Right lobe of liver (tissue), 6 donors: Measurements from ENCODE around the gene SAT2. TPM values are rescaled to one million over a fixed set of nuclear protein-coding genes. Genes with fewer than 3 reads are reported as not detected.

Experiments
- ATAC-seq, 4 donors: fragments of 200-7000 bp; cut with Tn5 transposase; one replicate each; pipeline ENCODE4 v1.9.1; 2020; ENCODE audit warnings: mild to moderate bottlenecking in 4 of 4, moderate library complexity in 4 of 4
- DNase-seq, 3 donors: peaks; one replicate each; pipeline ENCODE4 v3.0.0-alpha.2; 2020
- H3K27ac ChIP-seq, 3 donors: fragments of 200-600 bp; one replicate each; pipeline ENCODE4 v1.8.0; 2022
- H3K27me3 ChIP-seq, 2 donors: fragments of 200-600 bp; one replicate each; pipeline ENCODE4 v1.8.0; 2022
- H3K36me3 ChIP-seq, 4 donors: fragments of 200-600 bp; sonication (generic) in 1 of 4; one replicate each; pipeline versions ENCODE4 v1.5.1 to v1.8.0; 2017 to 2022; ENCODE audit warnings: control low read depth in 1 of 4
- H3K4me1 ChIP-seq, 4 donors: fragments of 200-600 bp; sonication (generic) in 1 of 4; one replicate each; pipeline versions ENCODE4 v1.5.1 to v1.8.0; 2017 to 2022; ENCODE audit warnings: control low read depth in 1 of 4
- H3K4me3 ChIP-seq, 3 donors: fragments of 200-600 bp; one replicate each; pipeline ENCODE4 v1.8.0; 2022
- H3K9me3 ChIP-seq, 4 donors: fragments of 200-600 bp; sonication (generic) in 1 of 4; one replicate each; pipeline versions ENCODE4 v1.5.1 to v1.8.0; 2017 to 2022; ENCODE audit warnings: control low read depth in 1 of 4
- POLR2A ChIP-seq: fragments of 450-650 bp; IDR thresholded peaks from one replicate; pipeline ENCODE4 v1.6.1; 2017; ENCODE audit warnings: antibody characterized with exemption, mild to moderate bottlenecking
- WGBS: methylation state at CpG from one replicate; pipeline ENCODE4 v1.1.6; 2018; ENCODE audit warnings: low coverage, low lambda C conversion rate; ENCODE audit not compliant: insufficient coverage; ENCODE audit errors: missing lambda C conversion rate; 5-methylcytosine and 5-hydroxymethylcytosine counted together
- intact Hi-C, 2 donors: fragments of 100-400 bp; cut with DNase I; formaldehyde crosslinking; loops; one replicate each; pipeline versions ENCODE4 v1.11.2 to v1.14.1; 2022
- total RNA-seq, 6 experiments: library from RNA; depleted of rRNA in 2 of 6; stranded (reverse); fragments of >200 nt in 2 of 6; fragmentation: NEBNext Ultra II Directional in 3 of 6; extraction: Animal tissue kit (Norgen Biotek cat#: 25700) in 3 of 6; gene quantifications; one replicate each; pipeline versions ENCODE4 v1.1.0 to v1.2.4, GENCODE V29; 2016 to 2023
- TF ChIP-seq, protein P1 (sequence below), 4 donors: fragments of 200-600 bp in 3 of 4; fragments of 450-650 bp in 1 of 4; IDR thresholded peaks; one replicate each; pipeline versions ENCODE4 v1.5.1 to v1.8.0; 2016 to 2022; ENCODE audit warnings: antibody characterized with exemption in 4 of 4, mild to moderate bottlenecking in 2 of 4
- donor health status: DM: no; HTN: yes; CAD: no.
- donor health status: DM: no; HTN: no; CAD: no.
- donor health status: DM: no; HTN: no; CAD: no.
- donor health status: DM: no; HTN: yes; CAD: no.
- donor health status: DM: no; HTN: yes; CAD: no.

Gene SAT2
- total RNA-seq, 6 experiments from 2014 or later: 99.3 to 187 (median 120) TPM

DNA sequence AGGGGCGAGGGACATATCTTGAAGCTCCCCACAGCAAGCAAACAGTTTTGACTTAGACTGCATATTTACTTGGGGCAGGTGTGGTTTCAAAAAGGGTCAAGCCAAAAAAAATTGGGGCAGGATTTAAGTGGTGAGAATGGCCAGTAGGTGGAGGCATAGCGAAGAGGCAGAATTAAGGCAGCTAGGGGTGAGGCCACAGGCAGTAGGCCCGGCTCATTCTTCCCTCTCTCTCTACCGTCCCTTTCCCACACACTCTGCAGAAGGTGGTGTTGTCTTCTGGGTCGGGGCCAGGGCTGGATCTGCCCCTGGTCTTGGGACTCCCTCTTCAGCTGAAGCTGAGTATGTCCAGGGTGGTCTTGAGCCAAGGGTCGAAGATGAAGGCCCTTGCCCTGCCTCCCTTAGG lies 4.9 kb upstream of the SAT2 start:
- intact Hi-C loops: loop anchor here (10.0 kb wide), 1 partner anchor 52 kb away; the partner anchor contains the start of genes TP53 (in 2 of the 2) and WRAP53 (in 2 of the 2)
- DNase-seq: peak in 2 of 3 donors; percentile 56 to 59
- 48% methylated on average over 6 of the region's 6 CpGs for WGBS

DNA sequence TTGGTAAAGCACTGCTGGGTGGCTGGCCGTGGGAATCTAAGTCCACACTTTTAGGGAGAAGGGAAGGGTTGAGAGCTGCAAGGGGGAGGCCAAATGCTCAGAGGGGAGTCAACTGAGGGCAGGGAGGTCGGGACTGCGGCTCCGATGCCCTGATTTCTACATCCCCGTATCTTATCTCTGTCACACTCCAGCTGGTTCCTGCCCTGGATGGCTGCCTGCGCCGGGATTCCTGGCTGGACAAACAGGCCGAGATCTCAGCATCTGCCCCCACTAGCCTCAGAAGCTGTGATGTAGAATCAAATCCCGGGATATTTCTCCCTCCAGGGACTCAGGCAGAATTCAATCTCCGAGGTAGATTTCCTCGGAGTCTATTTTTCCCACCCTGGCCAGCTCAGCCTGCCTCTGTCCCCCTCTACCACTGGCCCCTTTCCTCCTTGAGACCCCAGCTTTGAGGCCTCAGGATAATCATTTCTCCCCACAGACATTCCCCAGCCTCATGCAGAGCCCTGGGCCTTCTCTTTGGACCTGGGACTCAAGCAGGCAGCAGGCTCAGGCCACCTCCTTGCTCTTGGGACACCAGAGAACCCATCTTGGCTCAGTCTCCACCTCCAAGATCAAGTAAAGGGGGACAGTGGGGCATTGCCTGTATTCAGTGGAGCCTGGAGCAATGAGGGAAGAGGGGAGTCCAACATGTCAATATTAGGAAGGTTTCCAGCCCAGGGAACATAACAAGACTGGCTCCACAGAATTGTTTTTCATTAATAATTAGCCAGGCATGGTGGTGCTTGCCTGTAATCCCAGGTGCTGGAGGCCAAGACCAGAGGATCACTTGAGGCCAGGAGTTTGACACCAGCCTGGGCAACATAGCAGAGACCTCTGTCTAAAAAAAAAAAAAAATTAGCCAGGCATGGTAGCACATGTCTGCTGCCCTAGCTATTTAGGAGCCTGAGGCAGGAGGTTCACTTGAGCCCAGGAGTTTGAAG lies 4.1 kb upstream of the SAT2 start:
- H3K27ac ChIP-seq: peak overlapping the region in 2 of 3 donors; percentile 77
- DNase-seq: peak; percentile 80 to 90 (median 88)
- ATAC-seq: peak; percentile 37 to 57 (median 52)
- 18% methylated on average over 4 of the region's 11 CpGs for WGBS
- TF ChIP-seq, protein P1, sequence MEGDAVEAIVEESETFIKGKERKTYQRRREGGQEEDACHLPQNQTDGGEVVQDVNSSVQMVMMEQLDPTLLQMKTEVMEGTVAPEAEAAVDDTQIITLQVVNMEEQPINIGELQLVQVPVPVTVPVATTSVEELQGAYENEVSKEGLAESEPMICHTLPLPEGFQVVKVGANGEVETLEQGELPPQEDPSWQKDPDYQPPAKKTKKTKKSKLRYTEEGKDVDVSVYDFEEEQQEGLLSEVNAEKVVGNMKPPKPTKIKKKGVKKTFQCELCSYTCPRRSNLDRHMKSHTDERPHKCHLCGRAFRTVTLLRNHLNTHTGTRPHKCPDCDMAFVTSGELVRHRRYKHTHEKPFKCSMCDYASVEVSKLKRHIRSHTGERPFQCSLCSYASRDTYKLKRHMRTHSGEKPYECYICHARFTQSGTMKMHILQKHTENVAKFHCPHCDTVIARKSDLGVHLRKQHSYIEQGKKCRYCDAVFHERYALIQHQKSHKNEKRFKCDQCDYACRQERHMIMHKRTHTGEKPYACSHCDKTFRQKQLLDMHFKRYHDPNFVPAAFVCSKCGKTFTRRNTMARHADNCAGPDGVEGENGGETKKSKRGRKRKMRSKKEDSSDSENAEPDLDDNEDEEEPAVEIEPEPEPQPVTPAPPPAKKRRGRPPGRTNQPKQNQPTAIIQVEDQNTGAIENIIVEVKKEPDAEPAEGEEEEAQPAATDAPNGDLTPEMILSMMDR (IDR thresholded peaks at IDR 0.05): no peak
- TF ChIP-seq POLR2A: no peak
- intact Hi-C loops: loop anchor here (10.0 kb wide), 1 partner anchor 53 kb away; the partner anchor contains the start of genes TP53 (in 2 of the 2) and WRAP53 (in 2 of the 2)
- peak overlapping the region in 1 of 3 donors; percentile 26 for H3K4me3 ChIP-seq
- no peaks in the 10 kb centered on the region for H3K9me3 ChIP-seq
- H3K36me3 ChIP-seq: no peaks in the 10 kb centered on the region
- no peaks in the 10 kb centered on the region for H3K27me3 ChIP-seq
- peaks cover 0 to 48% (median 20%) of the 10 kb centered on the region in 4 donors for H3K4me1 ChIP-seq

More for the DNA sequence above, 4.9 kb upstream of the SAT2 start:
- Histone ChIP-seq H3K4me3 (no peak overlapping the region), H3K9me3 (no peaks in the 10 kb centered on the region), H3K27me3 (no peaks in the 10 kb centered on the region), H3K4me1 (peaks cover 0 to 47% (median 19%) of the 10 kb centered on the region in 4 donors), H3K27ac (peak overlapping the region in 2 of 3 donors; percentile 77), H3K36me3 (no peaks in the 10 kb centered on the region)
- ATAC-seq: peak; percentile 29 to 43 (median 32)
- TF ChIP-seq, protein P1 (IDR thresholded peaks at IDR 0.05): peak; percentile 41 to 51 (median 44)
- TF ChIP-seq POLR2A: no peak

DNA sequence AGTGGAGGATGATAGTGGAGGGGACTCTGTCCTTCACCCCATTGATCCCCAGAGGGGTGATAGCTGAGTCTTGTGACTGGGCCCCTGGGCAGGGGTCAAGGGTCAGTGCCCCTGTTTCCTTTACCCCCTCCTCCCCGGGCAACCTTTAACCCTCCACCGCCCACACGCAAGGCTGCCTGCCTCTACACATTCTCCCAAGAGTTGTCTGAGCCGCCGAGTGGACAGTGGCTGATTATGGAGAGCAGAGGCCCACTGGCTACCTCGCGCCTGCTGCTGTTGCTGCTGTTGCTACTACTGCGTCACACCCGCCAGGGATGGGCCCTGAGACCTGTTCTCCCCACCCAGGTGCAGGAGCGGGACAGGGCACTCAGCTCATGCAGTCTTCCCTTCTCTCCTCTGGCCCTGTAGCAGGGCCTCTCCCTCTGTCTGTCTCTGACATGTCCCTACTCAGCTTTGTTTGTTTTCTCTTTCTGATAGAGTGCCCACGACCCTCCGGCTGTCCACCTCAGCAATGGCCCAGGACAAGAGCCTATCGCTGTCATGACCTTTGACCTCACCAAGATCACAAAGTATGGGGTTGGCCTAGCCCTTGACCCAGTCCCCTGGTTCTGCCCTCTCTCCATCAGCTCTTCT lies 2.4 kb upstream of the SAT2 start, which contains the start of gene SHBG:
TSS of gene SHBG (plus strand) at position 197 of the 633 bp plus-strand sequence. CDS start at position 235, 38 bp downstream.
- 20% methylated on average over 8 of the region's 13 CpGs for WGBS
- no peaks in the 10 kb centered on the region for H3K9me3 ChIP-seq
- TF ChIP-seq POLR2A: no peak
- TF ChIP-seq, protein P1 (IDR thresholded peaks at IDR 0.05): no peak
- DNase-seq (peak in 1 of 3 donors; percentile 57), ATAC-seq (no peak)
- H3K36me3 ChIP-seq: no peaks in the 10 kb centered on the region
- peak within 1 kb of the TSS in 1 of 3 donors; percentile 91 for H3K27ac ChIP-seq
- intact Hi-C loops: loop anchor here (10.0 kb wide), 1 partner anchor 55 kb away; the partner anchor contains the start of genes TP53 (in 2 of the 2) and WRAP53 (in 2 of the 2)
- H3K4me1 ChIP-seq: peaks cover 0 to 64% (median 24%) of the 10 kb centered on the region in 4 donors
- no peaks in the 10 kb centered on the region for H3K27me3 ChIP-seq
- H3K4me3 ChIP-seq: no peak within 1 kb of the TSS

DNA sequence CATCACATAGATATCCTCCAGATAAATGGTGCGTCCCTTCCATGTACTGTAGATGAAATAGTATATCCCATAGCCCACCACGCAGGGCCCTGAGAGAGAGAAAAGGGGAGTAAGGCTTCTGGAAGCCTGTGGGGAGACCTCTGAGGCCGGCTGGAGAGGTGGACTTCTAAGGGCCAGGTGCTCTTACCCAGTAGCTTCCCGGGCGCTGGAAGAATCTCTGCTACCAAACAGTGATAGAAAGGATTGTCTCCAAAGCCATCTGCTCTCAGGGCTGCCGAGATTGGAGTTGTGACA lies 718 bp downstream of the SAT2 start:
- DNase-seq (no peak), ATAC-seq (peak in 1 of 4 donors; percentile 1)
- Histone ChIP-seq H3K27me3 (no peaks in the 10 kb centered on the region), H3K4me3 (peak overlapping the region; percentile 59 to 88 (median 87)), H3K4me1 (peaks cover 0 to 64% (median 26%) of the 10 kb centered on the region in 4 donors), H3K9me3 (no peaks in the 10 kb centered on the region), H3K36me3 (no peaks in the 10 kb centered on the region), H3K27ac (peak overlapping the region; percentile 91 to 98 (median 93))
- intact Hi-C loops: no loop called here
- WGBS: 7% methylated on average over 6 of the region's 6 CpGs
- TF ChIP-seq, protein P1 (IDR thresholded peaks at IDR 0.05): no peak
- TF ChIP-seq POLR2A: no peak
